IMR-90 (cell line): Measurements from ENCODE around the gene PATJ.

Experiments used
- CEBPB ChIP-seq: IDR thresholded peaks from 2 replicates; pipeline ENCODE4 v1.6.1; 2012; ENCODE audit warnings: low read depth, low read length, improper control_type of control experiment
- CHD1 ChIP-seq: IDR thresholded peaks from 2 replicates; pipeline ENCODE4 v1.6.1; 2012; ENCODE audit warnings: low read depth, low read length, improper control_type of control experiment
- FOS ChIP-seq: fragments of 150-350 bp; IDR thresholded peaks from 2 replicates; pipeline ENCODE4 v1.6.1; 2016; ENCODE audit warnings: low read depth, low read length
- MAFK ChIP-seq: IDR thresholded peaks from 2 replicates; pipeline ENCODE4 v1.6.1; 2012; ENCODE audit warnings: low read depth, low read length, improper control_type of control experiment
- MAZ ChIP-seq: IDR thresholded peaks from 2 replicates; pipeline ENCODE4 v1.6.1; 2012; ENCODE audit warnings: low read depth, mild to moderate bottlenecking, low read length, improper control_type of control experiment, moderate library complexity, borderline replicate concordance
- MXI1 ChIP-seq: IDR thresholded peaks from 2 replicates; pipeline ENCODE4 v1.6.1; 2012; ENCODE audit warnings: low read depth, mild to moderate bottlenecking, low read length, moderate library complexity, borderline replicate concordance
- NFE2L2 ChIP-seq: fragments of 150-350 bp; IDR thresholded peaks from 2 replicates; pipeline ENCODE4 v1.6.1; 2016; ENCODE audit warnings: low read depth, mild to moderate bottlenecking, low read length
- POLR2A ChIP-seq: IDR thresholded peaks from 2 replicates; pipeline ENCODE4 v1.6.1; 2012; ENCODE audit warnings: mild to moderate bottlenecking, low read depth, low read length
- RAD21 ChIP-seq: IDR thresholded peaks from 2 replicates; pipeline ENCODE4 v1.6.1; 2012; ENCODE audit warnings: low read length, improper control_type of control experiment
- TF ChIP-seq, protein P1 (sequence below): conservative IDR thresholded peaks from 2 replicates; pipeline ENCODE4 v1.5.1; 2012; ENCODE audit warnings: mild to moderate bottlenecking, low read depth, low read length, improper control_type of control experiment
- TF ChIP-seq, protein P2 (sequence below): fragments of 150-350 bp; IDR thresholded peaks from 2 replicates; pipeline ENCODE4 v1.6.1; 2017; ENCODE audit warnings: mild to moderate bottlenecking, antibody characterized with exemption, low read length, low read depth

DNA sequence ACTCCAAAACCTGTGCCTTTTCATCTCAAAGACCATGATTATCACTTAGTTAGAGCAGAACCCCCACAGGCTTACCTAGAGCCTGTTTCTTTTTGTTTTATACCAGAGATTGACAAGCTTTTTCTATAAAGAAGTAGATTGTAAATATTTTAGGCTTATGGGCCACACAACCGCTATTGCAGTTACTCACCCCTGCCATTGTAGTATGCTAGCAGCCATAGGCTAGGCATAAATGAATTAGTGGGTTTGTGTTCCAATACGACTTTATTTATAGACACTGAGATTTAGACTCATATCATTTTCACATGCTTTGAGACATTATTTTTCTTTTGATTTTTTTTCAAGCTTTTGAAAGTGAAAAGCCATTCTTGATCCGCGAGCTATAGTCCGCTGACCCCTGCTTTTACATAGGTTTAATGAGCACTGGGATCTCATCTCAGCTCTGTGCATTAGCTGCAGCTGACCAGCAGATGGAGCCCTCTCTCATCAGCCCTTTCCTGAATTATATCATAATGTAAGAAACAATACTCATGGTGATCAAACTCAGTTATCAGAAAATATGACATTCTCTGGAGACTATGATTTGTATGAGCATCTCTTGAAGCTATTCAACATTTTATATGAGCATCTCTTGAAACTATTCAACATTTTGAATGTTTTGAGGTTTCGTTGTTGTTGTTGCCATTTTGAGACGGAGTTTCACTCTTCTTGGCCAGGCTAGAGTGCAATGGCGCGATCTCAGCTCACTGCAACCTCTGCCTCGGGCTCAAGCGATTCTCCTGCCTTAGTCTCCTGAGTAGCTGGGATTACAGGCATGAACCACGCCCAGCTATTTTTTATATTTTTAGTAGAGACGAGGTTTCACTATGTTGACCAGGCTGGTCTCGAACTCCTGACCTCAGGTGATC is 340.4 kb downstream of the PATJ start:
- TF ChIP-seq RAD21: peak; percentile 56
- TF ChIP-seq POLR2A: no peak
- TF ChIP-seq, protein P1, sequence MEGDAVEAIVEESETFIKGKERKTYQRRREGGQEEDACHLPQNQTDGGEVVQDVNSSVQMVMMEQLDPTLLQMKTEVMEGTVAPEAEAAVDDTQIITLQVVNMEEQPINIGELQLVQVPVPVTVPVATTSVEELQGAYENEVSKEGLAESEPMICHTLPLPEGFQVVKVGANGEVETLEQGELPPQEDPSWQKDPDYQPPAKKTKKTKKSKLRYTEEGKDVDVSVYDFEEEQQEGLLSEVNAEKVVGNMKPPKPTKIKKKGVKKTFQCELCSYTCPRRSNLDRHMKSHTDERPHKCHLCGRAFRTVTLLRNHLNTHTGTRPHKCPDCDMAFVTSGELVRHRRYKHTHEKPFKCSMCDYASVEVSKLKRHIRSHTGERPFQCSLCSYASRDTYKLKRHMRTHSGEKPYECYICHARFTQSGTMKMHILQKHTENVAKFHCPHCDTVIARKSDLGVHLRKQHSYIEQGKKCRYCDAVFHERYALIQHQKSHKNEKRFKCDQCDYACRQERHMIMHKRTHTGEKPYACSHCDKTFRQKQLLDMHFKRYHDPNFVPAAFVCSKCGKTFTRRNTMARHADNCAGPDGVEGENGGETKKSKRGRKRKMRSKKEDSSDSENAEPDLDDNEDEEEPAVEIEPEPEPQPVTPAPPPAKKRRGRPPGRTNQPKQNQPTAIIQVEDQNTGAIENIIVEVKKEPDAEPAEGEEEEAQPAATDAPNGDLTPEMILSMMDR: peak; percentile 84
- no peak for TF ChIP-seq MAZ
- no peak for TF ChIP-seq NFE2L2
- no peak for TF ChIP-seq CEBPB
- TF ChIP-seq FOS: no peak
- TF ChIP-seq MXI1: no peak
- no peak for TF ChIP-seq MAFK
- TF ChIP-seq, protein P2, sequence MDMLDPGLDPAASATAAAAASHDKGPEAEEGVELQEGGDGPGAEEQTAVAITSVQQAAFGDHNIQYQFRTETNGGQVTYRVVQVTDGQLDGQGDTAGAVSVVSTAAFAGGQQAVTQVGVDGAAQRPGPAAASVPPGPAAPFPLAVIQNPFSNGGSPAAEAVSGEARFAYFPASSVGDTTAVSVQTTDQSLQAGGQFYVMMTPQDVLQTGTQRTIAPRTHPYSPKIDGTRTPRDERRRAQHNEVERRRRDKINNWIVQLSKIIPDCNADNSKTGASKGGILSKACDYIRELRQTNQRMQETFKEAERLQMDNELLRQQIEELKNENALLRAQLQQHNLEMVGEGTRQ: no peak
- TF ChIP-seq CHD1: no peak
